Osteoblast (primary cell): ENCODE measurements around the gene AIF1. TPM values are rescaled to one million over a fixed set of nuclear protein-coding genes. Genes with fewer than 3 reads are reported as not detected.

ENCODE experiments used
- DNase-seq: peaks from one replicate; pipeline ENCODE4 v3.0.0; 2011; ENCODE audit warnings: low spot score, mixed read lengths; ENCODE audit not compliant: insufficient read length; ENCODE audit errors: missing footprints
- H2AFZ ChIP-seq: 2 replicates; pipeline ENCODE4 v1.6.0; 2011; ENCODE audit warnings: mild to moderate bottlenecking, low read length
- H3K27ac ChIP-seq: 2 replicates; pipeline ENCODE4 v1.5.1; 2011; ENCODE audit warnings: mild to moderate bottlenecking, low read depth, low read length, moderate library complexity
- H3K27me3 ChIP-seq: 2 replicates; pipeline ENCODE4 v1.6.0; 2012; ENCODE audit warnings: mild to moderate bottlenecking, control low read depth, inconsistent platforms, low read length, moderate library complexity; ENCODE audit not compliant: insufficient read depth
- H3K36me3 ChIP-seq: 2 replicates; pipeline ENCODE4 v1.5.1; 2011; ENCODE audit warnings: mild to moderate bottlenecking, low read length, control low read depth, moderate library complexity; ENCODE audit not compliant: insufficient read depth
- H3K4me1 ChIP-seq: 2 replicates; pipeline ENCODE4 v1.5.1; 2011; ENCODE audit warnings: mild to moderate bottlenecking, low read length, control low read depth, moderate library complexity; ENCODE audit not compliant: insufficient read depth
- H3K4me2 ChIP-seq: 2 replicates; pipeline ENCODE4 v1.6.0; 2011; ENCODE audit warnings: mild to moderate bottlenecking, low read length; ENCODE audit not compliant: insufficient read depth
- H3K4me3 ChIP-seq: fragments of 200-600 bp; sonication (generic); 3 replicates; pipeline ENCODE4 v1.5.1; 2012; ENCODE audit warnings: mild to moderate bottlenecking, low read length, inconsistent platforms; ENCODE audit not compliant: insufficient read depth
- H3K79me2 ChIP-seq: 2 replicates; pipeline ENCODE4 v1.6.0; 2012; ENCODE audit warnings: mild to moderate bottlenecking, low read length, control low read depth, inconsistent platforms; ENCODE audit not compliant: insufficient read depth
- H3K9me3 ChIP-seq: 2 replicates; pipeline ENCODE4 v1.5.1; 2011; ENCODE audit warnings: low read depth, low read length, control low read depth
- H4K20me1 ChIP-seq: 2 replicates; pipeline ENCODE4 v1.6.0; 2012; ENCODE audit warnings: mild to moderate bottlenecking, low read length, control low read depth; ENCODE audit not compliant: insufficient read depth
- total RNA-seq: library from RNA; depleted of rRNA; stranded (reverse); fragments of >200 nt; gene quantifications from 2 replicates; pipeline ENCODE4 v1.2.3, GENCODE V29; 2012
- TF ChIP-seq, protein P1 (sequence below): IDR thresholded peaks from 2 replicates; pipeline ENCODE4 v1.5.1; 2011; ENCODE audit warnings: mild to moderate bottlenecking, low read depth, low read length, moderate library complexity; ENCODE audit errors: extremely low read depth

Gene AIF1
- total RNA-seq, 1 donor: 0.36 TPM

DNA sequence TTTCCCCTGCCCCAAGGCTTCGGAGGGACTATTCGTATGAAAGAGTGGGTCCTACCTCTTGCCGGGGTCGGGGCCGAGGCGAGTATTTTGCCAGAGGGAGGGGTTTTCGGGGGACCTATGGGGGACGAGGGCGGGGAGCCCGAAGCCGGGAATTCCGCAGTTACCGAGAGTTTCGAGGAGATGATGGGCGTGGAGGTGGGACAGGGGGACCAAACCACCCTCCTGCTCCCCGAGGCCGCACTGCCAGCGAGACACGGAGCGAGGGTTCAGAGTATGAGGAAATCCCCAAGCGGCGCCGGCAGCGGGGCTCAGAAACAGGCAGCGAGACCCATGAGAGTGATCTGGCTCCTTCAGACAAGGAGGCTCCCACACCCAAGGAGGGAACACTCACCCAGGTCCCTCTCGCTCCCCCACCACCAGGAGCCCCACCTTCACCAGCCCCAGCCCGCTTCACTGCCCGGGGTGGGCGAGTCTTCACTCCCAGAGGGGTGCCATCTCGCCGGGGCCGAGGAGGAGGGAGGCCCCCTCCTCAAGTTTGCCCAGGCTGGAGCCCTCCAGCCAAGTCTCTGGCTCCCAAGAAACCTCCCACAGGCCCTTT is 16.7 kb downstream of the AIF1 start:
- no peaks in the 10 kb centered on the region for H3K27me3 ChIP-seq
- H2AFZ ChIP-seq: no peak overlapping the region
- no peak overlapping the region for H3K4me2 ChIP-seq
- TF ChIP-seq, protein P1, sequence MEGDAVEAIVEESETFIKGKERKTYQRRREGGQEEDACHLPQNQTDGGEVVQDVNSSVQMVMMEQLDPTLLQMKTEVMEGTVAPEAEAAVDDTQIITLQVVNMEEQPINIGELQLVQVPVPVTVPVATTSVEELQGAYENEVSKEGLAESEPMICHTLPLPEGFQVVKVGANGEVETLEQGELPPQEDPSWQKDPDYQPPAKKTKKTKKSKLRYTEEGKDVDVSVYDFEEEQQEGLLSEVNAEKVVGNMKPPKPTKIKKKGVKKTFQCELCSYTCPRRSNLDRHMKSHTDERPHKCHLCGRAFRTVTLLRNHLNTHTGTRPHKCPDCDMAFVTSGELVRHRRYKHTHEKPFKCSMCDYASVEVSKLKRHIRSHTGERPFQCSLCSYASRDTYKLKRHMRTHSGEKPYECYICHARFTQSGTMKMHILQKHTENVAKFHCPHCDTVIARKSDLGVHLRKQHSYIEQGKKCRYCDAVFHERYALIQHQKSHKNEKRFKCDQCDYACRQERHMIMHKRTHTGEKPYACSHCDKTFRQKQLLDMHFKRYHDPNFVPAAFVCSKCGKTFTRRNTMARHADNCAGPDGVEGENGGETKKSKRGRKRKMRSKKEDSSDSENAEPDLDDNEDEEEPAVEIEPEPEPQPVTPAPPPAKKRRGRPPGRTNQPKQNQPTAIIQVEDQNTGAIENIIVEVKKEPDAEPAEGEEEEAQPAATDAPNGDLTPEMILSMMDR: no peak
- H4K20me1 ChIP-seq: peaks cover 40% of the 10 kb centered on the region
- peak; percentile 76 for DNase-seq
- no peaks in the 10 kb centered on the region for H3K4me1 ChIP-seq
- no peak overlapping the region for H3K27ac ChIP-seq
- H3K9me3 ChIP-seq: no peaks in the 10 kb centered on the region
- H3K4me3 ChIP-seq: no peak overlapping the region
- peaks cover 97% of the 10 kb centered on the region for H3K36me3 ChIP-seq
- H3K79me2 ChIP-seq: peaks cover 49% of the 10 kb centered on the region

DNA sequence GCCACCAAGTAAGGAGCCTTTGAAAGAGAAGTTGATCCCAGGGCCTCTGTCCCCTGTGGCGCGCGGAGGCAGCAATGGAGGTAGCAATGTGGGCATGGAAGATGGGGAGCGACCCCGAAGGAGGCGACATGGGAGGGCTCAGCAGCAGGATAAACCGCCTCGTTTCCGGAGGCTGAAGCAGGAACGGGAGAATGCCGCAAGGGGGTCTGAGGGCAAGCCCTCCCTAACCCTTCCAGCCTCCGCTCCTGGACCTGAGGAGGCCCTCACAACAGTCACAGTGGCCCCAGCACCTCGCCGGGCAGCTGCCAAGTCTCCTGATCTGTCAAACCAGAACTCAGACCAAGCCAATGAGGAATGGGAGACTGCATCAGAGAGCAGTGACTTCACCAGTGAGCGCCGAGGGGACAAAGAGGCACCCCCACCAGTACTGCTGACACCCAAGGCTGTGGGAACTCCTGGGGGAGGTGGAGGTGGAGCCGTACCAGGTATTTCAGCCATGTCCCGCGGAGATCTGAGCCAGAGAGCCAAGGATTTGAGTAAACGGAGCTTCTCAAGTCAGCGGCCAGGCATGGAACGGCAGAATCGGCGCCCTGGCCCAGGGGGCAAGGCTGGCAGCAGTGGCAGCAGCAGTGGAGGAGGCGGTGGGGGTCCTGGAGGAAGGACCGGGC is 17.4 kb downstream of the AIF1 start:
- Histone ChIP-seq H4K20me1 (peaks cover 37% of the 10 kb centered on the region), H2AFZ (no peak overlapping the region), H3K4me2 (no peak overlapping the region), H3K9me3 (no peaks in the 10 kb centered on the region), H3K79me2 (peaks cover 42% of the 10 kb centered on the region), H3K36me3 (peaks cover 96% of the 10 kb centered on the region), H3K4me3 (no peak overlapping the region), H3K27me3 (no peaks in the 10 kb centered on the region), H3K27ac (peak overlapping the region; percentile 33), H3K4me1 (no peaks in the 10 kb centered on the region)
- TF ChIP-seq, protein P1: no peak
- peak; percentile 34 for DNase-seq

DNA sequence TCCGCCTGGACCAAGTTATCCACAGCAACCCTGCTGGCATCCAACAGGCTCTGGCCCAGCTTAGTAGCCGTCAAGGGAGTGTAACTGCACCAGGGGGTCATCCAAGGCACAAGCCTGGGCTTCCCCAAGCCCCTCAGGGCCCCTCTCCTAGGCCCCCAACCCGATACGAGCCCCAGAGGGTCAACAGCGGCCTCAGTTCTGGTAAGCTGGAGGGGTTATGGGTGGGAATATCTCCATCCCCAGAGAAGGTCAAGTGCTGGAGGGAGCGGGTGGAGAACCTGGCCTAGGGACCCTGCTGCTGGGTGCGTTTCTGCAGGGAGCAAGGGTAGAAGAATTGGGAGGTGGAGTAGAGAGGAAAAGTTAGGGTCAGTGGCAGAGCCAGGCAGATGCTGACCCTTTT is 18.4 kb downstream of the AIF1 start:
- Histone ChIP-seq H3K27me3 (no peaks in the 10 kb centered on the region), H4K20me1 (peaks cover 32% of the 10 kb centered on the region), H3K36me3 (peaks cover 95% of the 10 kb centered on the region), H3K4me3 (no peak overlapping the region), H3K27ac (no peak overlapping the region), H3K4me1 (no peaks in the 10 kb centered on the region), H3K4me2 (no peak overlapping the region), H2AFZ (no peak overlapping the region), H3K9me3 (no peaks in the 10 kb centered on the region), H3K79me2 (peaks cover 32% of the 10 kb centered on the region)
- no peak for DNase-seq
- TF ChIP-seq, protein P1: no peak

DNA sequence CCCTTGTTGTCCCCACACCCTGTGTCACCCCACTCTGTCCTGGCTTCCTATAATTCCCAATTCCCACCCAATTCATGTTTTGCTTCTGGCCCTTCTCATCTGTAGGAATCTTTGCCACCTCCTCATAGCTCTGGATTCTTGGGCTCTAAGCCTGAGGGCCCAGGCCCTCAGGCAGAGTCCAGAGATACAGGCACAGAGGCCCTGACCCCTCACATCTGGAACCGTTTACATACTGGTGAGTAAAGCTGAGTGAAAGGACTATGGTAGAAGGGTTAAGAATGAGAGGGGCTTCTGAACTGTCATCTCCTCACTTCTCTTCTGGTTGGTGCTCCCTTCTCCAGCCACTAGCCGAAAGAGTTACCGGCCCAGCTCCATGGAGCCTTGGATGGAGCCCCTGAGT is 19.1 kb downstream of the AIF1 start:
- H3K27ac ChIP-seq: peak overlapping the region; percentile 30
- no peak overlapping the region for H3K4me3 ChIP-seq
- H3K4me2 ChIP-seq: no peak overlapping the region

More for the DNA sequence above, 19.1 kb downstream of the AIF1 start:
- peaks cover 93% of the 10 kb centered on the region for H3K36me3 ChIP-seq
- H3K79me2 ChIP-seq: peaks cover 28% of the 10 kb centered on the region
- no peaks in the 10 kb centered on the region for H3K27me3 ChIP-seq
- TF ChIP-seq, protein P1: no peak
- peak; percentile 73 for DNase-seq
- H4K20me1 ChIP-seq: peaks cover 30% of the 10 kb centered on the region
- H3K4me1 ChIP-seq: peaks cover under 1% of the 10 kb centered on the region
- no peaks in the 10 kb centered on the region for H3K9me3 ChIP-seq
- no peak overlapping the region for H2AFZ ChIP-seq
